AG10803 (cell line): ENCODE data around the gene SMURF1.

Experiments used
- DNase-seq: peaks from one replicate; pipeline ENCODE4 v3.0.0; 2010; ENCODE audit warnings: low read depth
- H3K4me3 ChIP-seq: 2 replicates; pipeline ENCODE4 v1.5.1; 2011; ENCODE audit warnings: mild to moderate bottlenecking, low read length, control low read depth
- CTCF ChIP-seq: conservative IDR thresholded peaks from 2 replicates; pipeline ENCODE4 v1.5.1; 2011; ENCODE audit warnings: mild to moderate bottlenecking, low read length, control low read depth, inconsistent platforms

The SMURF1 gene

GRCh38 chr7:99000196-99000903 is 143.6 kb downstream of the SMURF1 start:
- DNase-seq = no peak
- TF ChIP-seq CTCF = no peak
- H3K4me3 ChIP-seq = no peak overlapping the region

GRCh38 chr7:98998821-98999725 is 144.8 kb downstream of the SMURF1 start:
- DNase-seq = peak; percentile 36
- no peak for TF ChIP-seq CTCF
- no peak overlapping the region for H3K4me3 ChIP-seq

GRCh38 chr7:98997846-98998245 is 146.1 kb downstream of the SMURF1 start:
- no peak overlapping the region for H3K4me3 ChIP-seq
- TF ChIP-seq CTCF = peak; percentile 7; the same call in 1 of the 2 replicates
- peak; percentile 58 for DNase-seq

- TF ChIP-seq CTCF = no peak
- DNase-seq = no peak
These were observed 147.8 kb downstream of the SMURF1 start for GRCh38 chr7:98996150-98996552.

GRCh38 chr7:98995523-98996149 is 148.3 kb downstream of the SMURF1 start:
- DNase-seq = no peak
- no peak overlapping the region for H3K4me3 ChIP-seq
- no peak for TF ChIP-seq CTCF

More at GRCh38 chr7:98996150-98996552, 147.8 kb downstream of the SMURF1 start:
- H3K4me3 ChIP-seq = no peak overlapping the region

GRCh38 chr7:98995111-98995510 is 148.8 kb downstream of the SMURF1 start:
- TF ChIP-seq CTCF = no peak
- DNase-seq = no peak
- no peak overlapping the region for H3K4me3 ChIP-seq
